Activated T-cell treated with anti-CD3 and anti-CD28 coated beads, Interleukin-2, amount 50 U/mL, for 72 hours (primary cell): Measurements from ENCODE around the gene PAPPA2. TPM values are rescaled to one million over a fixed set of nuclear protein-coding genes. Genes with fewer than 3 reads are reported as not detected.
A peak's percentile ranks its signal among the peaks of the same experiment; 100 is the strongest.

Experiments
- ATAC-seq, 2 donors: fragments of 150-1000 bp; cut with Tn5 transposase; replicated peaks in 1 of 2; 2 replicates each; pipeline ENCODE4 v1.10.0; 2021; ENCODE audit warnings: moderate library complexity in 2 of 2, mild to moderate bottlenecking in 1 of 2
- DNase-seq, 2 donors: peaks; one replicate each; pipeline ENCODE4 v3.0.0; 2021 to 2022; ENCODE audit warnings: mixed read lengths in 1 of 2
- H3K27ac Mint-ChIP-seq: one replicate; pipeline ENCODE4 v1.8.0; 2022; ENCODE audit warnings: mild to moderate bottlenecking, moderate library complexity, mixed read lengths
- H3K27me3 Mint-ChIP-seq: one replicate; pipeline ENCODE4 v1.8.0; 2022; ENCODE audit warnings: low read depth, mixed read lengths
- H3K36me3 Mint-ChIP-seq, 2 donors: one replicate each; pipeline ENCODE4 v1.8.0; 2022; ENCODE audit warnings: mixed read lengths in 2 of 2, mild to moderate bottlenecking in 1 of 2; ENCODE audit not compliant: insufficient read depth in 2 of 2
- H3K4me1 Mint-ChIP-seq: one replicate; pipeline ENCODE4 v1.8.0; 2022; ENCODE audit warnings: low read depth, mixed read lengths
- H3K4me3 Mint-ChIP-seq, 2 donors: one replicate each; pipeline ENCODE4 v1.8.0; 2022; ENCODE audit warnings: mild to moderate bottlenecking in 2 of 2, mixed read lengths in 2 of 2, moderate library complexity in 2 of 2
- H3K9me3 Mint-ChIP-seq, 2 donors: one replicate each; pipeline ENCODE4 v1.8.0; 2022; ENCODE audit warnings: mixed read lengths in 2 of 2
- total RNA-seq, 2 donors: library from RNA; stranded (reverse); gene quantifications; one replicate each; pipeline ENCODE4 v1.2.3, GENCODE V29; 2022

The PAPPA2 gene
- total RNA-seq, 2 donors from 2014 or later: 1.0 to 3.3 TPM

DNA sequence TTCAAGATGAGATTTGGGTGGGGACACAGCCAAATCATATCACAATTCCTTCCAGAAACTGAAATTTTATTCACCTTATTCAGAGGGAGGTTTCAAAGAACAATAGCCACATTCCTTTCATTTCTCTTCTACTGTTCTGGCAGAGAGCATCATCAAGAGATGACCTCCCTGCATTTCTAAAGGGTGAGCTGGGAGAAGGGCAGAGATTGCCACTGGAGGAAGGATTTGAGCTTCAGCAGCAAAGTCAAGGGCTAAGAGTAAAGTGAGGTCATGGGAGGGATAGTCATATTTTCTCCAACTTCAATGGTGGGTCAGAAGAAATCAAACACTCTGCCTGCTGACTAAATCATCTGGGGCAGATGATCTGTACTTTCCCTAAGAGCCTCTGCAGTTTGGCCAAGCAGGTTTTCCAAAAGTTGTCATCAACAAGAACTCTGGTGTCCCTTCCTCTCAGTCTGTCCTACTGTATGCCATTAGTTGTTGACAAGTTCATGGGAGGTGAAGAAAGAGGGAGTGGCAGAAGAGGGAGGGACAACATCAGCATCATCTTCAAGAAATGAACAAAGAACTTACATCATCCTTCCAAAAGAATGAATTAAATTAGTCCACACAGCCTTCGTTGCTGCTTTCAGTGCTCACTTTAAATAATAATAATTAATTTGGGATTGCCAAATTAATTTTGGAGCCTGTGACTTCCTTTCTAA, 403.2 kb downstream of the PAPPA2 start:
- no peak for DNase-seq
- Mint-ChIP-seq H3K4me1 (no peaks in the 10 kb centered on the region), H3K27ac (no peak overlapping the region), H3K27me3 (peaks cover 7% of the 10 kb centered on the region), H3K9me3 (peaks cover 4 to 7% of the 10 kb centered on the region in 2 donors), H3K36me3 (peaks cover 0 to 2% of the 10 kb centered on the region in 2 donors), H3K4me3 (no peak overlapping the region)
- no peak for ATAC-seq

DNA sequence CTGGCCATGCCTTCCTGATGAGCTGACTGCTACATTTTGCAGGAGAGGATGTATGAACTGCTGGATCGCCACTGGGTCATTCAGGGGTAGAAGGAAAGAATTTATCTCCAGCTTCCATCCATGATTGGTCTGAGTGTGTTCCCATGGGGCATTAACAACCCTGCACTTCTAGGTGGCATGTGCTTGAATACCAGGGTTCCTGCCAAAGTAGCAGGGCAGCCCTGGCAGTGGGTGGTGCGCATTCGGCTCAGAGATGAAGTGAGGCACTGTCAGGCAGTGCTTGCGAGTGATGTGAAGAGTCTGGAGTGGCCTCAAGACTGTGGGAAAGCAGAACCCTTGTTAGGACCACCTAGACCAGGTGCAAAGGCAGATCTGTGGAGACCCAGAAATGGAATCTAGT, 406.6 kb downstream of the PAPPA2 start:
- peaks cover 0 to 3% of the 10 kb centered on the region in 2 donors for H3K9me3 Mint-ChIP-seq
- H3K4me3 Mint-ChIP-seq: no peak overlapping the region
- DNase-seq (no peak), ATAC-seq (no peak)
- no peaks in the 10 kb centered on the region for H3K27me3 Mint-ChIP-seq
- H3K36me3 Mint-ChIP-seq: no peaks in the 10 kb centered on the region
- H3K27ac Mint-ChIP-seq: no peak overlapping the region
- H3K4me1 Mint-ChIP-seq: no peaks in the 10 kb centered on the region

DNA sequence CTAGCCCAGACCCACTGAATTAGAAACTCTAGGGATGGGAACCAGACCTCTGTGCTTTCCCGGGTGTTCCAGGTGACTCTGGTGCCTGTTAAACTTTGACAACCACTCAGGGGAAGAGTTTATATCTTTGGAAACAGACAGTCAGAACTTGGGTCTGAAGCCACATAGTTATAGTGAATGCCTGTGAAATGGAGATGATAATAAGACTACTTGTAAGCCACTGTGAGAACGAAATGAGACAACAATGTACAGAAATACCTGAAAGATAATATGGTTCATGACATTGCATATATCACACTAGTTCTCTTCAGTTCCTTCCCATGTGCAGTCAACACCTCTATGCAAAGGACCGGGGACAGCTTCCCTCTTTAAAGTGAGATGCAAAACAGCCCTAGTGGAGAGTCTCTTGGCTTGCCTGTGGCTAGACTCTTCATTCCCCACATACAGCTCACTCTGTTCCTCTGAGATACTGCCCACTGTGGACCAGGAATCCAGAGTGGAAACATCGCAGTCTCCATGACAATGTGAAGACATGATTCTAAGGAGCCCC, 414.1 kb downstream of the PAPPA2 start:
- H3K4me3 Mint-ChIP-seq: no peak overlapping the region
- H3K4me1 Mint-ChIP-seq: no peaks in the 10 kb centered on the region
- H3K9me3 Mint-ChIP-seq: no peaks in the 10 kb centered on the region
- H3K27me3 Mint-ChIP-seq: no peaks in the 10 kb centered on the region
- DNase-seq (no peak), ATAC-seq (no peak)
- no peaks in the 10 kb centered on the region for H3K36me3 Mint-ChIP-seq
- no peak overlapping the region for H3K27ac Mint-ChIP-seq

DNA sequence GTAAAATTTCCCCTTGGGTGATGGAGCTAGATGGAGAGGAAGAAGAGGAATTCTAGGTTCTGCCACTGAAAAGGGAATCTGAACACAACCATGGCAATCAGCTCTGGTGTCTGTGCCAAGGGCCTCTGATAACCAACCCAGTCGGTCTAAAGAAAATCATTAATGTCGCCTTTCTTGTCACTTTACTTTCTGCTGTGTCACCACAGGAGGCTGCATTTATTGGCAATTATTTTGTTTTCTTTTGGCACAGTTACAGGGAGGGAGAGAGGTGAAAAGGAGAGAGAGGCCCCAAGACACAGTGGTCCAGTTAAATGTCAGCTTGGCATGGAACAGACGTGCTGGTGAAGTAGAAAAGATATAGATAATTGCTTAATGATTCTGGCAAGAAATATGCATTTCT, 414.6 kb downstream of the PAPPA2 start:
- no peaks in the 10 kb centered on the region for H3K9me3 Mint-ChIP-seq
- H3K36me3 Mint-ChIP-seq: no peaks in the 10 kb centered on the region
- no peaks in the 10 kb centered on the region for H3K27me3 Mint-ChIP-seq
- no peak overlapping the region for H3K4me3 Mint-ChIP-seq
- no peak overlapping the region for H3K27ac Mint-ChIP-seq
- ATAC-seq: no peak
- no peak for DNase-seq
- no peaks in the 10 kb centered on the region for H3K4me1 Mint-ChIP-seq

DNA sequence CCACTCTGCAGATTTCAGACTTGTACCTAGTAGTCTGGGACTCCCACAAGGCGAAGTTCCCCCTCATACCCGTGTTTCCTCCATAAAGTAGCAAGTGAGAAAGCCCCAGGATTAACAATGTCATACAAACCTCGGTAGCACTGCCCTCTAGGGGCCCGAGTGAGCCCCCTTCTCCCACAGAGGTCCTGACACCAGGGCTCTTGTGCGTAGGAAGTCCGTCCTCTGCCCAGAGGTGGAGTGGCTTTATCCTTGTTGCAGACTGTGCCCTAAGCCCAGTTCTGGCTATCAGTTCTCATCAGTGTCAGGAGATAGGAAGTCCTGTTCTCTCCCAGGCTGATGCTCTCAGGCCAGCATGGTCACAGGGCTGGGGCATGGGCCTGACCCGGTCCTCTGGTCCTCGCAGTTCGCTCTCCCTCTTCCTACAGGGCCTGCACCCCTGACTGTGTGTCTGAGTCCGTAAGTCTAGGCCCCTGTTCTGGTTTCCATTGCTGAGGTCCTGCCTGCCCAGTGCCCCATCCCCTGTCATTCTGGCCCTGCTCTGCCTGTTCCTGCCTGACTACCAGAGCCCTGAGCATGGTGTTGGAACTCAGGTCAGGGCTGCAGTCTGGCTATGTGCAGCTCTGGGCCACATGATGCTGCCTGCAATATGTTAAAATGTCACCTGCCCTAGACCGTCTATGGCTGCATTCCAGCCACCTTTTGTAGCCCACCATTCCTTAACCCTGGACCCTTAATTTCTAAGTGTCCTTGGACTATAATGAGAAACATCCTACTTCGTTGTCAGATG, 416.0 kb downstream of the PAPPA2 start:
- Mint-ChIP-seq H3K27ac (no peak overlapping the region), H3K36me3 (no peaks in the 10 kb centered on the region), H3K9me3 (no peaks in the 10 kb centered on the region), H3K4me1 (no peaks in the 10 kb centered on the region), H3K4me3 (no peak overlapping the region), H3K27me3 (no peaks in the 10 kb centered on the region)
- DNase-seq: no peak
- no peak for ATAC-seq

DNA sequence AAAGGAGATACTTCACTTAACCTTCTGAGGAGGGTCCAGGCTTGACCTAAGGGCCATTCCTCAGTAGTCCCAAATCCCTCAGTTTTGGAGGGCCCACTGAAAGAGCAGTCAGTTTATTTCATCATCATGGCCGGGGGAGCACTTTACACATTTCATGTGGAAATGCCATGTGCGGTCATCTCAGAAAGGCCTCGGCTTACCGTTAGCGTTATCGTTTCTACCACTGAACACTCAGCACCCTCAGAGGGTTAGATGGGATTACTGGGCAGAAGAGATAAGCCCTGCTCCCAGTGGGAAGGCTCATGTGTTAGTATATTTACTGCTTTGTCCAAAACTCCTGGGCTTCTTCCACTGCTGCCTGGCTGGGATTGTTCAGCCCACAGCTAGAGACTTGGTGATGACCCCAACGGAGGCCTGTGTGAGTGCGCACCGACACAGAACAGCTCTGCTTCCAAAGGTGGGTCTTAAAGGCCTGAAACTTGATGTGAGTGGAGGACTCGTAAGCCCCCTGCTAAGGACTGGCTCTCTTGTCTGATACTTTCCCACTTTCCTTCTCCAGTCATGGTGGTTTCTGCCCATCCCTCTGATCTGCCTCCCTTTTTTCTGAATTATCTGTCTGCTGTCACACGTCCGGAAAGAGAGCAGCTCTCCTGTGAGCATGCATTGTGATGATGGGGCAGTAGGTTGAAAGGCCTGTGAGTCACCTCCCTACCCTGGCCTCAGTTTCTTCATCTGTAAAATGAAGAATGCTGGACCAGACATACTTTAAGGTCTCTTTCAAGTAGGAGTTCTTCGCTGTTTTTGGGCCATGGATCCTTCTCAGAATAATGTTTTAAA, 417.0 kb downstream of the PAPPA2 start:
- no peak overlapping the region for H3K27ac Mint-ChIP-seq
- ATAC-seq: no peak
- H3K4me1 Mint-ChIP-seq: no peaks in the 10 kb centered on the region
- H3K9me3 Mint-ChIP-seq: no peaks in the 10 kb centered on the region
- no peak overlapping the region for H3K4me3 Mint-ChIP-seq
- peaks cover 2% of the 10 kb centered on the region for H3K27me3 Mint-ChIP-seq
- DNase-seq: no peak
- no peaks in the 10 kb centered on the region for H3K36me3 Mint-ChIP-seq

DNA sequence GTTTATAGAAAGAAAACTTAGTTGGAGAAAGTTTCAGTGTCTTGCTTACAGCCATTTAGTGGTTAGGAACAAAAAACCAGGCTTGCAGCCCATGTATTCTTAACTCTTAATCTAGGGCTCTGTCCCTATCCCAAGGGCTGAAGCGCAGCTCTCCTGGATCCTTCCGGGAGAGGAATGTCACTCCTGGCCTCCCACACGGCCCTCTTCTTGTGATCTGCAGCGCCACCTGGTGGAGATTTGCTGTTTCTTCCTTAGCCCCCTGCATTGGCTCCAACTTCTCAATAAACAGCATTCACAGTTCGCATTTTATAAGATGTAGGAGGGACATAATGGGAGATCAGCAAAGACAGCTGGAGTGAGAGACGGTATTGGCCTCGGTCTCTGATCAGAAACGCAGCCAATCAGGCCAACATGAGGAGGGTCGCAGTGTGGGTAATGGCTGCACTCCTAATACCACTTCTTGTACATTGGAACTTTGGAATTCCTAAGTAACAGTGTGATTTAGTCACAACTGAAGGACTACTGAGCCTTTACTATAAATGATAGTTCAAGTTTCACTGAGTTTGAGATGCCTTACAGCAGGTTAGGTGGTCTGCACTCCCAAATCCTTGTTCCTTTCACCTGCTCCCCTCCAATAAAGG, 418.1 kb downstream of the PAPPA2 start:
- DNase-seq (peak; percentile 50 to 51), ATAC-seq (no peak)
- Mint-ChIP-seq H3K27me3 (peaks cover 8% of the 10 kb centered on the region), H3K4me3 (no peak overlapping the region), H3K4me1 (no peaks in the 10 kb centered on the region), H3K36me3 (no peaks in the 10 kb centered on the region), H3K27ac (no peak overlapping the region), H3K9me3 (no peaks in the 10 kb centered on the region)

DNA sequence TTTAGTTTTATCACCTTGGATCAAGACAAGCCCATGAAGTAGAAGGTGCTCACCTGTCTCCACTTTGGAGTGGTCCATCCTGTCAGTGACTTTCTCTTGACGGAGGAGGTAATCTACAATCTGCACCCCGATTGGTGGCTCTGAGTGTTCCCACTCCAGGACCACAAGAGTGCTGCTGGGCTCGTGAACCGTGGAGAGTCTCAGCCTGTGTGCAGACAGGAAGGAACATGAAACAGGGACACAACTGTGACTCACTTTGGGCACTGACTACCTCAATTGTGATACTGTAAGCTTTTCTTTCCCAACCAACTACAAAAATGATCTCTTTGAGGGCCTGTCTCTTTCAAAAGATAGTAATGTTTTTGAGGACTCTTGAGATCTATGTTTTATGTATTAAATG, 421.3 kb downstream of the PAPPA2 start:
- no peak for DNase-seq
- Mint-ChIP-seq H3K4me3 (no peak overlapping the region), H3K27ac (no peak overlapping the region), H3K4me1 (no peaks in the 10 kb centered on the region), H3K27me3 (peaks cover 16% of the 10 kb centered on the region), H3K36me3 (no peaks in the 10 kb centered on the region), H3K9me3 (peaks cover 0 to 2% of the 10 kb centered on the region in 2 donors)
- no peak for ATAC-seq

DNA sequence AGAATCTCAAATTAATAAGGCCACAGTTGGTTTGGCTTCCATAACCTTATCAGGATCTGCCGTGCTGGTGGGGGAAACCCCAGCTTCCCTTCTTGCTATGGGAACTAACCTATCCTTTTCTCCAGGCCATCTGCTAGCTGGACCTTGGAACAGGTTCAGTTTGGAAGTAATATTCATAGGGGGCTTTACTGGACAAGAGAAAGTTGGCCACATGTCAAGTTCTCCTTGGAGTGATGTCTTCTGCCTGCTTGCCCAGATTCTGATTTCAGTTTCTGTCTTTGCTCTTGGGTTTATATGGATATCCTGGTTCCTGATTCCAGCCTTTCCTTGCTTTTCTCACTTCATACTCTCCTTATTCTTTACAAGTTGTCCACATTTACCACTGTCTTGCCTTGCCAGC, 421.9 kb downstream of the PAPPA2 start:
- peaks cover 16% of the 10 kb centered on the region for H3K27me3 Mint-ChIP-seq

DNA sequence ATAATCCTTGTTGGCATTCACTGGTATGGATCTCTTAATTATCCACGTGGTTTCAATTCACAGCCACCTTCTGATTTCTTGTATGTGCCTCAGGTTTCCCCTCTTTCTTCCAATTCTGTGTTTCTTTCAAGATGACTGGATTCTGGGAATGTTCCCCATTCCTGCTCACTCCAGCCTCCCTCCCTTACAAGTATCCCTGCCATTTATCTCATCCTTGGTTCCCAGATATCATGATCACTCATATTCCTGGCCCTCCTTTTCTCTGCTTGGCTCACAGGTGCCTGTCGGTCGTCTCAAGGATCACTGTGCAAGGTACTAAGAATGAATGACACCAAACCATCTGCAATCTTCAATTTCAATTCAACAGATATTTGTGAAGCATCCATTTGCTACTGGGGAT, 422.4 kb downstream of the PAPPA2 start:
- Mint-ChIP-seq H3K9me3 (peaks cover 0 to 2% of the 10 kb centered on the region in 2 donors), H3K36me3 (peaks cover 0 to 1% of the 10 kb centered on the region in 2 donors), H3K4me1 (no peaks in the 10 kb centered on the region), H3K27ac (no peak overlapping the region), H3K4me3 (no peak overlapping the region), H3K27me3 (peaks cover 16% of the 10 kb centered on the region)
- no peak for DNase-seq
- ATAC-seq: no peak

More for the DNA sequence above, 421.9 kb downstream of the PAPPA2 start:
- no peak for DNase-seq
- Mint-ChIP-seq H3K4me3 (no peak overlapping the region), H3K4me1 (no peaks in the 10 kb centered on the region), H3K9me3 (peaks cover 0 to 2% of the 10 kb centered on the region in 2 donors), H3K27ac (no peak overlapping the region), H3K36me3 (no peaks in the 10 kb centered on the region)
- no peak for ATAC-seq

DNA sequence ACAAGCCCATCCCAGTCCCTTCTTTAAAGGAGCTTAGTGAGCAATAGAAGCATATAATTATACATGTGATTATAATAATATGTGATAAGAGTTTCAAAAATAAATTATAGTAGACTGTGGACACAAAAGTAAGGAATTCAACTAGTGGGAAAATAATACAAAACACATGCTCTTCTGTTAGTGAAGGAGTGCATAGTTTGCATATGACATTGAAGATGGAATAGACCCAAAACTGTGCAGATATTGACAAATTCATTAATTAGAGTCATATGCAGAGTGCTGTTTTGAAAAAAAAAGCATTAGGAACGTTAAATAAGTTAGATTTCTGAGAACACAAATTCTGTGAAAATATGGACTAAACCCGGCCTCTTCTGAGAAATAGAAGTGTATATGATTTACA, 422.8 kb downstream of the PAPPA2 start:
- Mint-ChIP-seq H3K27ac (no peak overlapping the region), H3K27me3 (peaks cover 16% of the 10 kb centered on the region), H3K9me3 (peaks cover 0 to 2% of the 10 kb centered on the region in 2 donors), H3K36me3 (peaks cover 0 to 1% of the 10 kb centered on the region in 2 donors), H3K4me3 (no peak overlapping the region), H3K4me1 (no peaks in the 10 kb centered on the region)
- no peak for ATAC-seq
- DNase-seq: no peak

DNA sequence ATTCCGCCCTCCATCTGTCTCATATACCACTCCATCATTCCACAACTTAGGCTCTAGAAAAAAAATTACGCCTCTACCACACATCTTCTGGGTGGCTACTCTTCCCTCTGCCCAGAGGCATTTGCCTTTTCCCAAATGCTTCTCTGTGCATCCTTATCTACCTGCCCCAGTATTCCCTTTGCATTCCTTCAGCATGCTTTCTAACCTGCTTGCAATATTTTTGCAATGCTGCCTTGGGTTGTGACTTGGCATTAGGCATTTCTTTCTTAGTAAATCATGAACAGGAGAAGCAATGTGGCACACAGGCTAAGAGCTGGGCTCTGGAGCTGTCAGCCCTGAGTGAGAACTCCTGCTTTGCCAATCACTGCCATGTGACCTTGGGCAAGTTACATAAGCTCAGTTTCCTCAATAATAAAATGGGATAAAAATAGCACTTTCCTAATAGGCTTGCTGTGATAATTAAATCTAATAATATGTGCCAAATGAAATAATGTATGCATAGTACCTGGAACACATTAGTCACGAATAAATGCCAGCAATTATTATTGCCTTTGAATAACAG, 425.6 kb downstream of the PAPPA2 start:
- peaks cover 0 to 4% of the 10 kb centered on the region in 2 donors for H3K9me3 Mint-ChIP-seq
- DNase-seq (no peak), ATAC-seq (no peak)
- H3K4me1 Mint-ChIP-seq: no peaks in the 10 kb centered on the region
- H3K4me3 Mint-ChIP-seq: no peak overlapping the region
- H3K36me3 Mint-ChIP-seq: peaks cover 0 to 1% of the 10 kb centered on the region in 2 donors
- peaks cover 16% of the 10 kb centered on the region for H3K27me3 Mint-ChIP-seq
- H3K27ac Mint-ChIP-seq: no peak overlapping the region
